Measurements from ENCODE around the gene CFL2.

Gene CFL2

GRCh38 chr14:34676516-34677211 lies 37.7 kb downstream of the CFL2 start:
- DNase-seq (ENCODE audit: low spot score) = no peak

GRCh38 chr14:34673702-34674101 lies 40.7 kb downstream of the CFL2 start:
- no peak for DNase-seq (ENCODE audit: low spot score)

GRCh38 chr14:34671716-34672115 lies 42.7 kb downstream of the CFL2 start:
- DNase-seq (ENCODE audit: low spot score) = no peak

- DNase-seq (ENCODE audit: low spot score) = no peak
Observed at GRCh38 chr14:34668111-34668510, 46.3 kb downstream of the CFL2 start.

- no peak for DNase-seq (ENCODE audit: low spot score)
Observed at GRCh38 chr14:34667007-34667406, 47.4 kb downstream of the CFL2 start.

GRCh38 chr14:34665785-34666435 lies 48.5 kb downstream of the CFL2 start:
- no peak for DNase-seq (ENCODE audit: low spot score)

GRCh38 chr14:34662561-34663088 lies 51.8 kb downstream of the CFL2 start:
- DNase-seq (ENCODE audit: low spot score) = no peak

- no peak for DNase-seq (ENCODE audit: low spot score)
Observed at GRCh38 chr14:34660796-34661195, 53.6 kb downstream of the CFL2 start.

Measured in HuH-7 (cell line).